Activated CD4-positive, alpha-beta T cell treated with anti-CD3 and anti-CD28 coated beads, Interleukin-2, amount 10 ng/mL, durations not matched to agents 7 days and 5 days (primary cell): ENCODE measurements around the gene DYNAP. TPM values are rescaled to one million over a fixed set of nuclear protein-coding genes. Genes with fewer than 3 reads are reported as not detected.

Source experiments
- CTCF ChIA-PET: fragments of 350-600 bp; sonication (Branson Sonifier 250); formaldehyde crosslinking; loops from one replicate; lab custom pipeline; 2021; ENCODE audit warnings: antibody characterized with exemption; lab: Charles Lee
- POLR2A ChIA-PET: fragments of 350-600 bp; sonication (Branson Sonifier 250); formaldehyde crosslinking; loops from one replicate; lab custom pipeline; 2021; ENCODE audit warnings: antibody characterized with exemption; lab: Charles Lee
- DNase-seq: peaks from one replicate; pipeline ENCODE4 v3.0.0-alpha.2; 2020
- H3K27ac Mint-ChIP-seq: one replicate; pipeline ENCODE4 v1.8.0; 2021; ENCODE audit warnings: mild to moderate bottlenecking, moderate library complexity, mixed read lengths
- H3K27me3 Mint-ChIP-seq: one replicate; pipeline ENCODE4 v1.8.0; 2021; ENCODE audit warnings: mixed read lengths
- H3K36me3 Mint-ChIP-seq: one replicate; pipeline ENCODE4 v1.8.0; 2021; ENCODE audit warnings: low read depth, mixed read lengths
- H3K4me1 Mint-ChIP-seq: one replicate; pipeline ENCODE4 v1.8.0; 2021; ENCODE audit warnings: mixed read lengths
- H3K4me3 Mint-ChIP-seq: one replicate; pipeline ENCODE4 v1.8.0; 2021; ENCODE audit warnings: mild to moderate bottlenecking, moderate library complexity, mixed read lengths
- H3K9me3 Mint-ChIP-seq: one replicate; pipeline ENCODE4 v1.8.0; 2021; ENCODE audit warnings: mixed read lengths
- total RNA-seq, 2 experiments: library from RNA; stranded (reverse); gene quantifications; one replicate each; pipeline ENCODE4 v1.2.3, GENCODE V29; 2021

Gene DYNAP
- total RNA-seq, result not detected

- no peak for DNase-seq
- Mint-ChIP-seq H3K36me3 (no peaks in the 10 kb centered on the region), H3K4me1 (no peaks in the 10 kb centered on the region), H3K27me3 (peaks cover 12% of the 10 kb centered on the region), H3K27ac (no peak within 1 kb of the TSS), H3K9me3 (no peaks in the 10 kb centered on the region), H3K4me3 (no peak within 1 kb of the TSS)
- POLR2A ChIA-PET, result no interaction called here
- CTCF ChIA-PET, result no interaction called here
These were observed at the start of gene DYNAP for GRCh38 chr18:54590945-54591344. DYNAP (plus strand) TSS chr18:54591245; CDS start chr18:54591283, 38 bp downstream.

GRCh38 chr18:54551590-54551989 lies 39.5 kb upstream of the DYNAP start:
- Mint-ChIP-seq H3K4me3 (no peak overlapping the region), H3K9me3 (peaks cover 3% of the 10 kb centered on the region), H3K4me1 (no peaks in the 10 kb centered on the region), H3K27me3 (peaks cover 1% of the 10 kb centered on the region), H3K27ac (no peak overlapping the region), H3K36me3 (no peaks in the 10 kb centered on the region)
- ChIA-PET CTCF (no interaction called here), POLR2A (no interaction called here)
- DNase-seq, result no peak

- Mint-ChIP-seq H3K4me3 (no peak overlapping the region), H3K4me1 (no peaks in the 10 kb centered on the region), H3K27me3 (peaks cover 1% of the 10 kb centered on the region), H3K27ac (no peak overlapping the region), H3K9me3 (peaks cover 3% of the 10 kb centered on the region), H3K36me3 (no peaks in the 10 kb centered on the region)
- no peak for DNase-seq
- CTCF ChIA-PET, result interaction anchor here (0.7 kb wide), 1 partner anchor 28 kb away, joined by 3 read pairs; no protein-coding TSS in a partner anchor
- POLR2A ChIA-PET, result no interaction called here
These were observed 35.8 kb upstream of the DYNAP start for GRCh38 chr18:54555286-54555685.

DNA sequence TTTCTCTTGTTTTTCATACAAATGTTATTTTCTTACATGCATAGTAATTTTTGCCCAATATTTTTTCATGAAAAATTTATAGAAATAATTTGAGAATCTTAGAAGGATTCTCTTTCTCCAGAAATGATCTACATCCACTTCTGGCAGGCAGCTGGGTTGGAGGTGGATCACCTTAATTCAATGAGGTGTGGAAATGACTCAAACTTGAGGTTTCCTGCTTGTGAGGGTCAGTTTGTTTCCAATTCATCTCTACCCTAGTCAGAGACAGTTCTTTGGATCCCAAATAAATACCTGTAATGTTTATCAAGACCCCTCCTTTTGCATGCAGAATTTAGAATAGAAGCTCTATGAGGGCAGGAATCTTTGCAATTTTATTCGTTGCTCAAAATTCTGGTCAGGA lies 35.0 kb upstream of the DYNAP start:
- no peak overlapping the region for H3K4me3 Mint-ChIP-seq
- CTCF ChIA-PET, result no interaction called here

GRCh38 chr18:54557958-54558357 lies 33.1 kb upstream of the DYNAP start:
- CTCF ChIA-PET, result no interaction called here
- no peaks in the 10 kb centered on the region for H3K36me3 Mint-ChIP-seq
- no peak for DNase-seq
- H3K27me3 Mint-ChIP-seq, result peaks cover 7% of the 10 kb centered on the region
- H3K4me3 Mint-ChIP-seq, result no peak overlapping the region
- no peaks in the 10 kb centered on the region for H3K9me3 Mint-ChIP-seq
- no peaks in the 10 kb centered on the region for H3K4me1 Mint-ChIP-seq
- POLR2A ChIA-PET, result no interaction called here
- H3K27ac Mint-ChIP-seq, result no peak overlapping the region

More for the DNA sequence above, 35.0 kb upstream of the DYNAP start:
- POLR2A ChIA-PET, result no interaction called here
- H3K27ac Mint-ChIP-seq, result no peak overlapping the region
- peaks cover 3% of the 10 kb centered on the region for H3K9me3 Mint-ChIP-seq
- no peak for DNase-seq
- H3K36me3 Mint-ChIP-seq, result no peaks in the 10 kb centered on the region
- peaks cover 1% of the 10 kb centered on the region for H3K27me3 Mint-ChIP-seq
- H3K4me1 Mint-ChIP-seq, result no peaks in the 10 kb centered on the region

- H3K4me1 Mint-ChIP-seq, result no peaks in the 10 kb centered on the region
- H3K36me3 Mint-ChIP-seq, result no peaks in the 10 kb centered on the region
- no peak overlapping the region for H3K27ac Mint-ChIP-seq
- CTCF ChIA-PET, result no interaction called here
- H3K27me3 Mint-ChIP-seq, result peaks cover 6% of the 10 kb centered on the region
- POLR2A ChIA-PET, result no interaction called here
- H3K4me3 Mint-ChIP-seq, result no peak overlapping the region
- peak; percentile 25 for DNase-seq
- H3K9me3 Mint-ChIP-seq, result no peaks in the 10 kb centered on the region
These were observed 32.1 kb upstream of the DYNAP start for GRCh38 chr18:54558609-54559585.

DNA sequence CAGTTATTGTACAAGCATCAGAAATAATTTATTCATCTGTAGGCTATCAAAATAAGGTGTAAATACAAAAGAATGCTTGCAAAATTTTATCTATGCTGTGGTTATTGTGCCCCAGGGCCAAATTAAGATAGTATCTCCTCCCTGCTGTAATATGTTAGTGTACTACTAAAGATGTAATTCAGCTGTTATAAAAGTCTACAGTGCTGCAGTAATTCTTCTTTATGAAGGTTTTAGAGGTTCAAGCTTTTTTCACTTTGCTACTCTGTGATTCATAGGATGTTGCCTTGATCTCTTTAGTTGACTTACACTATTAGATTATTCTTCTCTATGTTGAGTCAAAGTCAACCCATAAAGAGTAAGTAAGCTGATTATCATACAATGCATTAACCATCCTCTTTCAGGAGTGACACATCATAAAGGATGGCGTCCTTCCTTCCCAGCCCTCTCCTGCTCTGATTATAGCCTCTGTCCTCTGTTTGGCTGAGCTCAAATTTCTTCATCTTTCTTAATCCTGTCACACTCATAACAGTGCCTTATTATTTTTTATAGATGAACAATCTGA lies 29.3 kb upstream of the DYNAP start:
- ChIA-PET POLR2A (interaction anchor here (0.5 kb wide), 1 partner anchor 34 kb away, joined by 3 read pairs; no protein-coding TSS in a partner anchor), CTCF (no interaction called here)
- no peak overlapping the region for H3K4me3 Mint-ChIP-seq

DNA sequence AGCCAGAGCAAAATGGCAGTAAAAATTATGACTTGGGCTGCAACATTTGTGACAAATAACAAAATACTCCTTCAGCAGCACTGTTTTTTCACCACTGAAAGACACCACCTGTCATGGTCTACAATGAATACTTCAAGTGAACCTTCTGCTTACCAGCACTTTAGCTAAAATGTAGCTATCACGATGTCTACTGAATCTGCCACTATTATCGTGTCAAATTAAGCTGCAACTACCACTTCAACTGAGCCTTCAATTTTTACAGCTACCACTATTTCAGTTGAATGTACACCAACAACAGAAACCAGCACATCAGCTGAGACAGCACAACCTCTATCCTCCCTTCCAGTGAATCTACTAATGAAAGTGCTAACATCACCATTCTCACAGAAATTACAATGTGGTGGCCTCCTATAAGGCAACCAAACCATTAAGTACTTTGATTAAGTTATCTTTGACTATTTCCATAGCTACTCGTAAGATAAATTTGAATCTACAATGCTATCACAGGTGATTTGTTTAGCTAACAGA lies 10.8 kb upstream of the DYNAP start:
- no peak overlapping the region for H3K4me3 Mint-ChIP-seq
- no peaks in the 10 kb centered on the region for H3K4me1 Mint-ChIP-seq
- H3K36me3 Mint-ChIP-seq, result no peaks in the 10 kb centered on the region

More for the DNA sequence above, 29.3 kb upstream of the DYNAP start:
- no peaks in the 10 kb centered on the region for H3K9me3 Mint-ChIP-seq
- DNase-seq, result no peak
- H3K27me3 Mint-ChIP-seq, result peaks cover 10% of the 10 kb centered on the region
- H3K4me1 Mint-ChIP-seq, result no peaks in the 10 kb centered on the region
- no peak overlapping the region for H3K27ac Mint-ChIP-seq
- no peaks in the 10 kb centered on the region for H3K36me3 Mint-ChIP-seq

DNA sequence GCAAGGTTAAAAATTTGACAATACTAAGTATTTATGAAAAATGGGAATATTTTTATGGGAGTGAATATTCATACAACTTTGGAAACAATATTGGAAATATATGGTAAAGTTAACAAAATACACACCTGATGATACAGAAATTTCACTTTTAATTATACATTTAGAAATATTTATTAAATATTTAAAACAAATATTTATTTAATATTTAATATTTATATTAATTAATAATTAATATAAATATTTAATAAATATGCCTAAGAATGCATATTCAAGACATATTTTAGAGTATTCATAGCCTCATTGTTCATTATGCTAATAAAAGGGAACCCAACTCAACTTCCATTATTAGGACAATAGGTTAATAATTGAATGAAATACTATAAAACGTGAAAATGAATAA lies 7.0 kb upstream of the DYNAP start:
- Mint-ChIP-seq H3K36me3 (no peaks in the 10 kb centered on the region), H3K4me1 (no peaks in the 10 kb centered on the region)

More for the DNA sequence above, 10.8 kb upstream of the DYNAP start:
- H3K27ac Mint-ChIP-seq, result no peak overlapping the region
- no peaks in the 10 kb centered on the region for H3K9me3 Mint-ChIP-seq
- H3K27me3 Mint-ChIP-seq, result no peaks in the 10 kb centered on the region
- DNase-seq, result no peak
- CTCF ChIA-PET, result no interaction called here
- POLR2A ChIA-PET, result no interaction called here

DNA sequence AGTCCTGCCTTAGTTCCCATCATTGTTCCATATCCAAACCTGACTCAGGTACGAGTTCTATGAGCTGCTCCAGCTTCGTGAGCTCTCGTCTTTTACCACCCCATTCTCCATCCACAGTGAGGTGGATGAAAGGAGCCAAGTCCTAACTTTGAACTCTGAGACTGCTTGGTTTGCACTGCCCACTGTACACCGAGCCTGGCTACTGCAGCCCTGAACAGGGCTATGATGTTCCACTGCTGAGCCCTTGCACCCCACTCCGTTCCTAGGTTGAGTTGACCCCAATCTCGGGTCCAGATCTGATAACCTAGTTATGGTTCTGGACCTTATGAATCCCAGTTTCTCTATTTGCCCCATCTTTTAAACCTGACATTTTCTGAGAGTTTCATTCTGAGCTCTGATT lies 5.3 kb upstream of the DYNAP start:
- Mint-ChIP-seq H3K27ac (no peak overlapping the region), H3K36me3 (no peaks in the 10 kb centered on the region), H3K4me1 (no peaks in the 10 kb centered on the region), H3K4me3 (no peak overlapping the region), H3K9me3 (no peaks in the 10 kb centered on the region), H3K27me3 (peaks cover 4% of the 10 kb centered on the region)
- no peak for DNase-seq
- POLR2A ChIA-PET, result no interaction called here
- CTCF ChIA-PET, result no interaction called here

More for the DNA sequence above, 7.0 kb upstream of the DYNAP start:
- Mint-ChIP-seq H3K27ac (no peak overlapping the region), H3K27me3 (no peaks in the 10 kb centered on the region), H3K9me3 (no peaks in the 10 kb centered on the region), H3K4me3 (no peak overlapping the region)
- ChIA-PET POLR2A (no interaction called here), CTCF (no interaction called here)
- no peak for DNase-seq

DNA sequence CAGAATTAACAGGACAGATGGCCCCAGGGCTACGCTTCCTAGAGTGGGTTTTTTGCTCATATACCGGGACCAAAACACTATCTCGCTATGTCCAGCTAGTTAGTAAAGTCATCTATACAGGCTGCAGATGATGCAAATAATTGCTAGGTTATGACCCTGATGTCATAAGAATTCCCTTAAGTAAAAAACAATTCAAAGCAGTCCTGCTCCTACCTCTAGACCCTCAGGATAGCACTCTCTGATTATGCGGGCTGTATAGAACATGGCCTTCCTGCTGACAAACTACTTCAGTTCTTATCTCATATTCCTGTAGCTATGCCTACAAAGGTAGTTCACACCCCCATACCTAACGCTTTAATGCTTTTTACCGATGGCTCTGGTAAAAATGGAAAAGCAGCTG lies 13.2 kb downstream of the DYNAP start:
- POLR2A ChIA-PET, result no interaction called here
- DNase-seq, result no peak
- H3K27ac Mint-ChIP-seq, result no peak overlapping the region
- H3K4me3 Mint-ChIP-seq, result no peak overlapping the region
- no peaks in the 10 kb centered on the region for H3K27me3 Mint-ChIP-seq
- H3K9me3 Mint-ChIP-seq, result no peaks in the 10 kb centered on the region
- CTCF ChIA-PET, result no interaction called here
- H3K36me3 Mint-ChIP-seq, result no peaks in the 10 kb centered on the region
- peaks cover 6% of the 10 kb centered on the region for H3K4me1 Mint-ChIP-seq

DNA sequence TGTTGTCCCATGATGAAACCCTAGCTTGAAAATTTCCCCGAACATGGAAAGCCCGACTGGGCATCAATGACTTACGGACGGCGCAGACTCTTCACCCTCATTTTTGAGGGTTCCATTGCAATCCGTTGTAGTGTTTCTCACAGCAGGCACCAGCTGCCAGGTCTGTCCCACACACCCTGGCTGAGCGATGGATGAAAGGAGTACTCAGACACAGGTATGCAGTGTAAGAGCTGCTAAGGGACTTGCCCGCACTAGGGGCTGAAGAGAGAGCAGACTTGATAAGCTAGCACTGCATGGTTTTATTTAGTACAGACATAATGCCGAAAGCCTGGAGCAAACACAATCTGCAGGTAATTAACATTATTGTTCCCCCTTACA lies 15.8 kb downstream of the DYNAP start:
- Mint-ChIP-seq H3K27ac (no peak overlapping the region), H3K9me3 (no peaks in the 10 kb centered on the region), H3K36me3 (no peaks in the 10 kb centered on the region), H3K4me1 (peaks cover 6% of the 10 kb centered on the region), H3K27me3 (no peaks in the 10 kb centered on the region), H3K4me3 (no peak overlapping the region)
- POLR2A ChIA-PET, result no interaction called here
- DNase-seq, result no peak
- CTCF ChIA-PET, result no interaction called here
